GM19467 (cell line): Measurements from ENCODE around the gene MUC22.
"Not testable (repeated sequence)": the region's sequence is repeated elsewhere in the genome, so short reads cannot be mapped to it uniquely, and the experiment has no call there.

Experiments used
- ATAC-seq: cut with Tn5 transposase; IDR thresholded peaks from one replicate; pipeline ENCODE4 v1.9.1; 2021; ENCODE audit warnings: mild to moderate bottlenecking, moderate library complexity; ENCODE audit not compliant: unreplicated experiment

MUC22 gene

GRCh38 chr6:31037169-31037568 is 26.9 kb downstream of the MUC22 start:
- ATAC-seq, result no peak

- ATAC-seq, result no peak
These were observed 27.4 kb downstream of the MUC22 start for GRCh38 chr6:31037682-31038081.

- no peak for ATAC-seq
These were observed 28.3 kb downstream of the MUC22 start for GRCh38 chr6:31038559-31038958.

GRCh38 chr6:31040801-31041200 is 30.5 kb downstream of the MUC22 start:
- no peak for ATAC-seq

- no peak for ATAC-seq
These were observed 31.2 kb downstream of the MUC22 start for GRCh38 chr6:31041372-31041974.

- ATAC-seq, result no peak
These were observed 32.5 kb downstream of the MUC22 start for GRCh38 chr6:31042806-31043205.

GRCh38 chr6:31048099-31048498 is 37.8 kb downstream of the MUC22 start:
- no peak for ATAC-seq

- no peak for ATAC-seq
These were observed 39.2 kb downstream of the MUC22 start for GRCh38 chr6:31049518-31049917.

GRCh38 chr6:31053187-31053586 is 42.9 kb downstream of the MUC22 start:
- not testable (repeated sequence) for ATAC-seq

GRCh38 chr6:31053873-31054272 is 43.6 kb downstream of the MUC22 start:
- ATAC-seq, result no peak

GRCh38 chr6:31055441-31055840 is 45.2 kb downstream of the MUC22 start:
- ATAC-seq, result no peak

- no peak for ATAC-seq
These were observed 47.2 kb downstream of the MUC22 start for GRCh38 chr6:31057426-31058003.

GRCh38 chr6:31058128-31058894 is 48.0 kb downstream of the MUC22 start:
- ATAC-seq, result no peak

GRCh38 chr6:31060145-31060544 is 49.9 kb downstream of the MUC22 start:
- no peak for ATAC-seq

GRCh38 chr6:31063906-31064435 is 53.7 kb downstream of the MUC22 start:
- no peak for ATAC-seq

- no peak for ATAC-seq
These were observed 55.3 kb downstream of the MUC22 start for GRCh38 chr6:31065556-31065955.

GRCh38 chr6:31067028-31067427 is 56.8 kb downstream of the MUC22 start:
- not testable (repeated sequence) for ATAC-seq

GRCh38 chr6:31067891-31068668 is 57.8 kb downstream of the MUC22 start:
- ATAC-seq, result not testable (repeated sequence)

- no peak for ATAC-seq
These were observed 58.5 kb downstream of the MUC22 start for GRCh38 chr6:31068669-31069340.

- no peak for ATAC-seq
These were observed 60.5 kb downstream of the MUC22 start for GRCh38 chr6:31070711-31071197.
